Activated CD8-positive, alpha-beta memory T cell treated with anti-CD3 and anti-CD28 coated beads, Interleukin-2, amount 50 U/mL, for 48 hours (primary cell): Measurements from ENCODE around the gene IGSF3.
A peak's percentile ranks its signal among the peaks of the same experiment; 100 is the strongest.

Experiments
- DNase-seq: peaks from one replicate; pipeline ENCODE4 v3.0.0-alpha.2; 2020

Gene IGSF3

GRCh38 chr1:116667575-116668105 is at the start of gene IGSF3:
TSS of gene IGSF3 (minus strand) at chr1:116667733. CDS start at chr1:116666326, 1,407 bp downstream.
- DNase-seq = peak; percentile 74

DNA sequence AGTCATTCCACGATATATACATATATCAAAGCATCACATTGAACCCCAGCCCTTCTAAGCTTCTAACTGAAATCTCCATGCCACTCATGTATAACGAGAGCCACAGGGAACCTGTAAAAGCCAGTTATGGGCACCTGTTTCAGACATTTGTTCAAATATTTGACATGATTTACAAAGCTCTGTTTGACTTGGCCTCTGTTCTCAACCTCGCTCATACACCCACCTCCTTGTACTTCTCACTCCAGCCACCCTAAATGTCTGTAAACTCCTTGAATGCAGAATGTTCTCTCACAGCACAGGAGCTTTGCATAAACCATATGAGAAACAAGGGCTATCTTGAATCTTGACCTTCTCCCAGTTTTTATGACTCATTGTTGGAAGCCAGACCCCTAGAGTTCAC is 49.8 kb upstream of the IGSF3 start:
- no peak for DNase-seq

DNA sequence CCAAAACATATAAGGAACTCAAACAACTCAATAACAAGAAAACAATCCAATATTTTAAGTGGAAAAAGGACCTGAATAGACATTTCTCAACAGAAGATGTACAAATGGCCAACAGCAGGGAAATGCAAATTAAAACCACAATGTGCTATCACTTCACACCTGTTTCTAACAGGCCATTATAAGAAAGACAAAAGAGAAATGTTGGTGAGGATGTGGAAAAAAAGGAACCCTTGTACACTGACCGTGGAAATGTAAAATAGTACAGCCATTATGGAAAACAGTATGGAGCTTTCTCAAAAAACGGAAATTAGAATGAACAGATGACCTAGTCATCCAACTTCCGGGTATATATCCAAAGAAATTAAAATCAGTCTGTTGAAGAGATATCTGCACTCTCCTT is 48.9 kb upstream of the IGSF3 start:
- DNase-seq = no peak

DNA sequence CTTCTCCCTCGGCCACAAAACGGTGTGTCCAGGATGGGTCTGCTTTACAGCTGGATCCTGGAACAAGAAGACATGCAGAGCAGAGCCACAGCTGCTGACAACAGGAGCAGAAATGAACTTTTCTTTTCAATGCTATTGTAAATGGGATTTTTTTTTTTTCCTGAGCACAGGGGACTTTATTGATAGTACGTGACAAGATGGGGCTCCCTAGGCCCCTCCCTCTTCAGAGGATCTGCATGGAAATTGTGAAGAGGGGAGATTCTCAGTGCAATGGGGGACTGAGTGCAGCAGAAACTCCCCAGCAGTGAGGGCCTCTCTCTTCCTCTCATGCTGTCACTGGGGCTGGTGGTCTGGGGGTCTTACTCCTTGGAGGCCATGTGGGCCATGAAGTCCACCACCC is 45.9 kb upstream of the IGSF3 start:
- DNase-seq = no peak

- DNase-seq = no peak
Observed at GRCh38 chr1:116712510-116712909, 45.0 kb upstream of the IGSF3 start.

- no peak for DNase-seq
Observed at GRCh38 chr1:116711263-116711840, 43.8 kb upstream of the IGSF3 start.

DNA sequence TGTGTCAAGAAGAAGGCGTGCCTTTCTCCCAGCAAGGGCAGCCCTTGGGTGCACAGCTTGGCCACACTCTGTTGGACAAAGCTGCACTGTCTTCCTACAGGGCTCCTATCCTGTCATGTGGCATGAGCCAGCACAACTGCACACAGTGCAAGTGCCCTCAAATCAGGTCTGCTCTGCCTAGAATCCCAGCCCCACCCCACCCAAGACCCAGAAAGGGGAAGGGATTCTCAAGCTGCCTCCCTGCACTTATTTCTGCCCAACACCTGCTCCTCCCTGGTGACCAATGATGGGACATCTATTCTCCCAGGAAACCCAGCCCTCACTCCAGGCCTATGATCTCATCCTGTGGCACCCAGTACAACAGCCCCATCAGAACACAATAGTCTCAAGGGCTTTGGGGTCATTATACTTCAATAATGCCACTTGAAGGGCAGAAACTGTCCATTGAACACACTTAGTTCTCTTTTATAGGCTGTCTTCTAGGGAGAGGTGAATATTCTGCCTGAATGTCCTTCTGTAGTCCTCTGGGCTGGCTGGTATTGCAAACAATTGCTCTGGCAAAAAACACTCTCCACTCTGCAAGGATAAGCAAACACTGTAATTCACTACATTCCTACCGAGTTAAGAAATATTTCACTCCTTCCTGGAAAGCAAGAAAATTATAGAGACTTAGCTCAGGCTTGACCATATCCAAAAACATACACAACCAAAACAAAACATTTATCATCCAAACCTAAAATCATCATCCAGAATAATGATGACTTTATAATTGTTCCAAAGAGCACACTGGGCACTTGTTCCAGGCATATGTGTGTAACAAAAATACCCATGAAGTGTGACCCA is 43.1 kb upstream of the IGSF3 start:
- no peak for DNase-seq

- no peak for DNase-seq
Observed at GRCh38 chr1:116709666-116710167, 42.2 kb upstream of the IGSF3 start.

DNA sequence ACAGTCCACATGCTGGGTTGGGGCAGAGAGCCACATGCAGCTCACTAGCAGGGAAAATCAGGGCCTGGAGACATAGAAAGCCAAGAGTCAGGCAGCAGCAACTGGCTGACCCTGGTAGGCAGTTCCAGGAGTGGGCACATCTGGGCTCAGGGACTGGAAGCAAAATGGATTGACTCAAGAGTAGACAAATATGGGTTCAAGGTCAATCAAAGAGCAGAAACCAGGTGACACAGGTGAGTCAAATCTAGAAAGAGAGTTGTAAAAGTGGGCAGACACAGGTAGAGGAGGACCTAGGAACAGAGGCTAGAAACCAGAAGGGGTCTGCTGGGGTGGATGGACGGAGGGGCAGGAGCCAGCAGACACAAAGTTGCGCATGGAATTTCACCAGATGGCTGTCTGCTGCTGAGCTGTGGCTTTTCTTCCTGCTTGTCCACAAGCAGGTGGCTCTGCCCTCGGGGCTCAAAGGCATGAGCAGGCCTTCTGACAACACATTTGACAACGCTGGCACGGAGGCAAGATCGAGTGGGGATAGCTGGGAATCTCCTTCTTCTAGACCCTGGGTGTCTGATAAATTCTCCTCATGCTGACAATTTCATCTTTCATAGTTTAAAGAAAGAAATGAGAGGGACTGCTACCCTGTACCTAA is 40.8 kb upstream of the IGSF3 start:
- no peak for DNase-seq

- DNase-seq = no peak
Observed at GRCh38 chr1:116706841-116707240, 39.3 kb upstream of the IGSF3 start.

DNA sequence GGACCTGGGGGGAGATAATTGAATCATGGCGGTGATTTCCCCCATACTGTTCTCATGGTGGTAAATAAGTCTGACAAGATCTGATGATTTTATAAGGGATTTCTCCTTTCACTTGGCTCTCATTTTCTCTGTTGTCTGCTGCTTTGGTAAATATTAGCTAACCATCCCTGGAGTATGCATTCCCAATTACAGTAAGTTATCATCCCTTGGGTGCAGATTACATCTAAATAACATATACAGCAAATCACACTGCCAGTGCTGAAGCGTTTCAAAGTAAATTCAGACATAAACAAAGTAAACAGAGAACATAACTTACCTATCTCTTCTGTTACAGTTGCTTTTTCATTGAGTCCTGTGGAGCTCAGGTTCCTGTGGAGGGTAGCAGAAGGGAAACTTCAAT is 38.6 kb upstream of the IGSF3 start:
- DNase-seq = no peak

- DNase-seq = no peak
Observed at GRCh38 chr1:116704278-116704677, 36.7 kb upstream of the IGSF3 start.

DNA sequence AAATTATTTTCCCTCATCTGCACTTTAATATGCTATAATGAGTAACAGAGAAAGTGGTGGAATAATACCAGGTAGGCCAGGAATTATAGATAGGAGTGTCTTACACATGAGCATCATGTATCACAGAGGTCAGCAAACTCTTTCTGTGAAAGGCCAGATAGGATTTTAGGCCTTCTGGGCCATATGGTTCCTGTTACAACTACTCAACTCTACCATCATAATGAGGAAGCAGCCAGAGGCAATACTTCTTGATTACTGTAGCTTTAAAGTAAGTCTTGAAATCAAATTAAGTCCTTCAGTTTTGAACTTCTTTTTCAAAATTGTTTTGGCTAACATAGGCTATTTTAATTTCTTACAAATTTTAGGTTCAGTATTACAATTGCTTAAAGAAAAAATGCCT is 32.1 kb upstream of the IGSF3 start:
- DNase-seq = no peak

DNA sequence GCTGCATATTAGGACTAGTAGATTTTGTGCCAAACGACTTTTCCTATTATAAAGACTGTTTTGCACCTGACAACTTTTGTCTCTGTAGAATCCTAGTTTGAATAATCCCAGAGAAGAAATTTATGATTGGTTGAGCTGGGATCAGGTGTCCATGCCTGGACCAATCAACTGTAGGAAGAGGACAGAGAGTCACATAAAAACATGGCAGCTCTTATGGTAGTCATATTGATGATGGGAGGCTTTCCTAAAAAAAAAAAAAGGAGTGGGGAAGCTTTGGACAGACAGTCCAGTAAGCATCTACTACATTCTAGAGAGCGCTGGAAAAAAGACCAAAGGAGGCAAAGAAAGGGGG is 30.7 kb upstream of the IGSF3 start:
- DNase-seq = no peak

DNA sequence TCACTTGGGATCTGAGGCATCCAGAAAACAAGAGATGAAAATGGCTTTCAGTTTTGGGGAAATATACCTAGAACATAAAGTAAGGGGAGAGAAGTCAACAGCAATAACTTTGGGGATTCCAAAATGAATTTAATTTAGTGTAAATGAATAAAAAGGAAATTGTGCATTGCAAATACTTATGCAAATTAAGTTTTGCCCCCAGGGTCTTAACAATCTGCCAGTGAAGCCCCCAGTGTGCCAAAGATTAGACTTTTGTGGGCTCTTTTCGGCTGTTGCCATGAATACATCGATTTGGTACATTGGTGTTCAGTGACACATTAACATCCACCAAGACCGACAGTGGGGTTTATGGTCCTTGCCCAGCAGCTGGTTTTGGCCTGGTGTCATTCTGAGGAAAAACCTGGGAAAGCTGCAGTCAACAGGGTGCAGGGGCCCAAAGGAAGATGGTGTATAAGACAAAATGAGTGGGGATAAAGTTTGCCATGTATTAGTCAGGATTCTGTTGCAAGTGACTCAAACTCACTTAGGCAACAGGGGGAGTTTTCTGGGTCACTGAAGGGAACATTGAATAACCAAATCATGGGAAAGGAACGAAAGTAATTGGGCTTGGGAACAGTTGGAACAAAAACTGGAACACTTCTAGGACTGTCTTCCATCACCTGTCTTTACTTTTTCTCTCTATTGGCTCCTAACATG is 30.2 kb upstream of the IGSF3 start:
- DNase-seq = no peak

GRCh38 chr1:116694524-116694923 is 27.0 kb upstream of the IGSF3 start:
- no peak for DNase-seq

GRCh38 chr1:116693759-116694480 is 26.4 kb upstream of the IGSF3 start:
- no peak for DNase-seq

- DNase-seq = no peak
Observed at GRCh38 chr1:116692879-116693278, 25.3 kb upstream of the IGSF3 start.

DNA sequence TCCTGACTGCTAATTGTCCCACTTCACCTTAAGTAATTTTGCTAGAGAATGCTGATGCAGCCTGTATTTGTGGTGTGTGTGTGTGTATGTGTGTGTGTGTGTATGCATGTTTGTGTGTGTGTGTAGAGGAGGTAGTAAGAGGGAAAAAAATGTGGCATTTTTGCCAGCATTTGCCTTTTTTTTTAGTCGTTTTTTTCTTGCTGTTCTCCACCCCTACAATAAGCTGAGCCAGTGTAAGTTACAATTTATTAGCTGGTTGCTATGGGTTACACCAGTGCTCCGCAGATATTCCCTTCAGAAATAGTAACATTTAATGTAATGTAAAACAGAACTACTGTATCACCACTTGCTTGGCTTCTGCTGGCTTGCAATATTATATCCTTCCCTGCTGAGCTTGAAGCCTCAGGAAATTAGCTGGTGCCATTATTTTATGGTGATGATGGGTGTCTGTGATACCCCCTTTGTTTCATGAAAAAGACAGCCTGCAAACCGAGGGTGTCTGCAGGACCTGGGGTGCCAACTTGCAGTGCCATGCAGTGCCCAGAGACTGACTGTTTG is 23.4 kb upstream of the IGSF3 start:
- no peak for DNase-seq

- DNase-seq = no peak
Observed at GRCh38 chr1:116690396-116690848, 22.9 kb upstream of the IGSF3 start.

GRCh38 chr1:116686723-116687352 is 19.3 kb upstream of the IGSF3 start:
- DNase-seq = no peak

DNA sequence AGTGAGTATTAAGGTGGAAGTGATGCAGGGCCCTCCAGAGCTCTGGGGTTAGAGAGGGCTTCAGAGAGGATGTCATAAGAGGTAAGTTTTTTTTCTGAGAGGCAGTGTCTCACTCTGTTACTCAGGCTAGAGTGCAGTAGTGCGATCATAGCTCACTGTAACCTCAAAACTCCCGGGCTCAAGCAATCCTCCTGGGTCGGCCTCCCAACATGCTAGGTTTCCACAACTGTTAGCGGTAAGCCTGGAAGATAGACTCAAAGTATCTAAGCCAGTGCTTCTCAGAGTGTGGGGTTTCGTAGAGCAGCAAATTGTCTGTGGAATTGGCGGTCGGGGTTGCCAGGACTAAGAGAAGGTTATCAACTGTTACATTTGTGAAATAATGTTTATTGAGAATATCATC is 18.6 kb upstream of the IGSF3 start:
- no peak for DNase-seq
